GM12892 (cell line): ENCODE data around the gene BCORL1.

Experiments used
- DNase-seq: peaks from one replicate; pipeline ENCODE4 v3.0.0; 2011; ENCODE audit not compliant: insufficient read length
- FAIRE-seq: peaks from 2 replicates; lab custom pipeline; 2011; peaks lifted over from hg19 to GRCh38; lab: Jason Lieb, UNC
- POLR2A ChIP-seq: IDR thresholded peaks from 2 replicates; pipeline ENCODE4 v1.6.1; 2011; ENCODE audit warnings: low read depth, low read length, control low read depth
- POLR2AphosphoS5 ChIP-seq: IDR thresholded peaks from 2 replicates; pipeline ENCODE4 v1.6.1; 2011; ENCODE audit warnings: low read depth, low read length, control low read depth
- TAF1 ChIP-seq: IDR thresholded peaks from 2 replicates; pipeline ENCODE4 v1.6.1; 2011; ENCODE audit warnings: low read depth, mild to moderate bottlenecking, control low read depth, low read length, borderline replicate concordance

BCORL1 gene

GRCh38 chrX:130072345-130072740 is 89.9 kb downstream of the BCORL1 start:
- no peak for FAIRE-seq
- TF ChIP-seq POLR2A (no peak), TAF1 (no peak), POLR2AphosphoS5 (no peak)
- no peak for DNase-seq

GRCh38 chrX:130075777-130076176 is 93.3 kb downstream of the BCORL1 start:
- FAIRE-seq (peak; percentile 40), DNase-seq (no peak)
- TF ChIP-seq POLR2A (no peak), POLR2AphosphoS5 (no peak), TAF1 (no peak)

GRCh38 chrX:130079824-130080406 is 97.5 kb downstream of the BCORL1 start:
- FAIRE-seq (peak; percentile 86), DNase-seq (no peak)
- TF ChIP-seq POLR2A (no peak), POLR2AphosphoS5 (no peak), TAF1 (no peak)

GRCh38 chrX:130080791-130081367 is 98.4 kb downstream of the BCORL1 start:
- no peak for FAIRE-seq
- DNase-seq, result no peak
- TF ChIP-seq POLR2A (no peak), POLR2AphosphoS5 (no peak), TAF1 (no peak)

- no peak for TF ChIP-seq POLR2AphosphoS5
- TF ChIP-seq TAF1, result no peak
- no peak for TF ChIP-seq POLR2A
- FAIRE-seq, result no peak
- no peak for DNase-seq
Measured at GRCh38 chrX:130081421-130082045, 99.1 kb downstream of the BCORL1 start.

GRCh38 chrX:130082244-130083106 is 100.0 kb downstream of the BCORL1 start:
- no peak for TF ChIP-seq TAF1
- no peak for TF ChIP-seq POLR2AphosphoS5
- TF ChIP-seq POLR2A, result peak; percentile 27; the same call in 1 of the 2 replicates
- FAIRE-seq (peak; percentile 89), DNase-seq (peak; percentile 58)

GRCh38 chrX:130083107-130083490 is 100.7 kb downstream of the BCORL1 start:
- FAIRE-seq, result no peak

GRCh38 chrX:130083656-130084382 is 101.4 kb downstream of the BCORL1 start:
- TF ChIP-seq POLR2AphosphoS5 (no peak), TAF1 (0 out of 2 replicates have a peak, but pooled peaks have one; percentile 19), POLR2A (0 out of 2 replicates have a peak, but pooled peaks have one; percentile 45)
- FAIRE-seq (peak; percentile 74), DNase-seq (no peak)

More at GRCh38 chrX:130083107-130083490, 100.7 kb downstream of the BCORL1 start:
- TF ChIP-seq POLR2AphosphoS5 (no peak), POLR2A (no peak)
- no peak for DNase-seq

- DNase-seq (no peak), FAIRE-seq (peak; percentile 90)
- TF ChIP-seq TAF1 (no peak), POLR2A (no peak), POLR2AphosphoS5 (no peak; the same call in 1 of the 2 replicates)
Measured at GRCh38 chrX:130084631-130085237, 102.3 kb downstream of the BCORL1 start.

- DNase-seq, result no peak
- peak; percentile 63 for FAIRE-seq
- no peak for TF ChIP-seq POLR2A
- TF ChIP-seq POLR2AphosphoS5, result no peak
- TF ChIP-seq TAF1, result no peak
Measured at GRCh38 chrX:130085551-130086446, 103.4 kb downstream of the BCORL1 start.
